Mesothelial cell of epicardium (in vitro differentiated cells): Measurements from ENCODE around the gene CXCL13. TPM values are rescaled to one million over a fixed set of nuclear protein-coding genes. Genes with fewer than 3 reads are reported as not detected.

Source experiments
- DNase-seq, 2 experiments: peaks; one replicate each; pipeline ENCODE4 v3.0.0; 2021; ENCODE audit warnings: low spot score in 2 of 2; ENCODE audit not compliant: unreplicated experiment in 2 of 2
- H3K27ac Mint-ChIP-seq: 2 replicates; pipeline ENCODE4 v1.8.0; 2021; ENCODE audit warnings: mixed read lengths
- H3K27me3 Mint-ChIP-seq: 2 replicates; pipeline ENCODE4 v1.8.0; 2021; ENCODE audit warnings: low read depth, mixed read lengths
- H3K36me3 Mint-ChIP-seq: 2 replicates; pipeline ENCODE4 v1.8.0; 2021; ENCODE audit warnings: mixed read lengths
- H3K4me1 Mint-ChIP-seq: 2 replicates; pipeline ENCODE4 v1.8.0; 2021; ENCODE audit warnings: mixed read lengths
- H3K4me3 Mint-ChIP-seq: 2 replicates; pipeline ENCODE4 v1.8.0; 2021; ENCODE audit warnings: mild to moderate bottlenecking, moderate library complexity, mixed read lengths
- H3K9me3 Mint-ChIP-seq: 2 replicates; pipeline ENCODE4 v1.8.0; 2021; ENCODE audit warnings: mixed read lengths
- CTCF ChIP-seq: fragments of 200-600 bp; sonication (generic); IDR thresholded peaks from one replicate; pipeline ENCODE4 v1.5.0; 2021; ENCODE audit warnings: antibody characterized with exemption; ENCODE audit not compliant: unreplicated experiment
- total RNA-seq: library from RNA; stranded (reverse); gene quantifications from 3 replicates; pipeline ENCODE4 v1.2.1, GENCODE V29; 2021

The CXCL13 gene
- total RNA-seq, 1 donor from 2014 or later: not detected

DNA sequence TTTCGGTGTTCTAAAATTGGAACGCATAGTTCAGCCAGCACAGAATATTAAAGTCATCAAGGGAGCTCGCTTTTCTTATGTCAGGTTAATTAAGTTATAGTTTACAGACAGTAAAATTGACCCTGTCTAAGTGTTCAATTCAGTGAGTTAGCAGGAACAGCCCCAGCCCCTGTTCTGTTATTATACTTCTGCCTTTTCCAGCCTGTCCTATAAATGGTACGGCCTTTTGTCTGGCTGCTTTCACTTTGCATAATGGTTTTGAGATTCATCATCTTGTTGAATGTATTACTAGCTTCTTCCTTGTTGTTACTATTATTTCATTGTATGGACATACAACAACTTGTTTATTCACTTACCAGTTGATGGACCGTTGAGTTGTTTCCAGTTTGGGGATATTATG, 9.5 kb downstream of the CXCL13 start:
- H3K4me3 Mint-ChIP-seq: no peak overlapping the region
- TF ChIP-seq CTCF: no peak
- H3K4me1 Mint-ChIP-seq: peaks cover 2% of the 10 kb centered on the region
- peaks cover 3% of the 10 kb centered on the region for H3K9me3 Mint-ChIP-seq
- DNase-seq: no peak
- H3K27me3 Mint-ChIP-seq: peaks cover 13% of the 10 kb centered on the region
- H3K27ac Mint-ChIP-seq: no peak overlapping the region
- no peaks in the 10 kb centered on the region for H3K36me3 Mint-ChIP-seq

DNA sequence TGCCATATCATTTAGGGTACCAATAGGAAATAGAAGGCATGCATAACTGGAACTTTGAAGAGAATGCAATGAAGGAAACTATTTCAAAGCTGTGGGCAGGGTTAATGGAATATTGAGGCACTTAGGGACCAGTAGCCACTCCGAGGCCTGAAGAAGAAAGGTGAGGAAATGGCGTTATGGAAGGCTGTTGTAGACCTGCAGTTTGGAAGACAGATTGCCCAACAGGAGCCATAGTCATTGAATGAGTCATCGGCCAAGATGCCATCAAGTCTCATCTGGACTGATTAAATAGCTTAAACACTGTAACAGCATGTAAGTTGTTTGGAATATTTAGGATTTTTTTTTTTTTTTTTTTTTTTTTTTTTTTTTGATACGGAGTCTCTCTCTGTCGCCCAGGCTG, 11.6 kb downstream of the CXCL13 start:
- H3K27me3 Mint-ChIP-seq: peaks cover 17% of the 10 kb centered on the region
- no peak for TF ChIP-seq CTCF
- DNase-seq: no peak

GRCh38 chr4:77618383-77619241, 13.0 kb downstream of the CXCL13 start:
- peak; percentile 77 for TF ChIP-seq CTCF
- peaks cover 15% of the 10 kb centered on the region for H3K27me3 Mint-ChIP-seq
- no peaks in the 10 kb centered on the region for H3K36me3 Mint-ChIP-seq
- peaks cover 3% of the 10 kb centered on the region for H3K9me3 Mint-ChIP-seq
- no peak overlapping the region for H3K27ac Mint-ChIP-seq
- peak; percentile 33 to 73 for DNase-seq
- no peak overlapping the region for H3K4me3 Mint-ChIP-seq
- H3K4me1 Mint-ChIP-seq: peaks cover 2% of the 10 kb centered on the region

More for the DNA sequence above, 11.6 kb downstream of the CXCL13 start:
- no peak overlapping the region for H3K27ac Mint-ChIP-seq
- H3K4me1 Mint-ChIP-seq: peaks cover 2% of the 10 kb centered on the region
- no peaks in the 10 kb centered on the region for H3K36me3 Mint-ChIP-seq
- H3K9me3 Mint-ChIP-seq: peaks cover 3% of the 10 kb centered on the region
- H3K4me3 Mint-ChIP-seq: no peak overlapping the region

DNA sequence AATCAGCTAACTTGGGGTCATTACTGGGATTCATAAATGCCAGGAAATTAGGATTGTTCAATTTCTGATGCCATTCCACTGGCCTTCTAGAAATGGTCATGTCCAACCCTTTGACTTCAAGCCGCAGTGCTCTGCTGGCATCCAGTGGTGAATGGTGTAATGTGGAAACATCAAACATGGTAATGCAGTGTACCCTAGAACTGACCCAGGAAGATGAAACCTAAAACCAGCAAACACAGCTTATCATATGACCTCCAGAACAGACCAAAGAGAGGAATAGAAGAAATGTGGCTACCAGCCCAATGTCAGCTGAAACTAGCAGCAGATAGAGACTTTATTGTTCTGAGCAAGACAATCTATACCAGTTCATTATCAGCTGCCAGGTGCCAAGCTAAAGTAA, 13.8 kb downstream of the CXCL13 start:
- Mint-ChIP-seq H3K27ac (no peak overlapping the region), H3K4me3 (no peak overlapping the region), H3K4me1 (peaks cover 2% of the 10 kb centered on the region), H3K9me3 (peaks cover 3% of the 10 kb centered on the region), H3K27me3 (peaks cover 15% of the 10 kb centered on the region), H3K36me3 (no peaks in the 10 kb centered on the region)
- no peak for DNase-seq
- no peak for TF ChIP-seq CTCF

GRCh38 chr4:77621254-77621653, 15.6 kb downstream of the CXCL13 start:
- TF ChIP-seq CTCF: no peak
- no peaks in the 10 kb centered on the region for H3K36me3 Mint-ChIP-seq
- H3K4me3 Mint-ChIP-seq: no peak overlapping the region
- H3K9me3 Mint-ChIP-seq: no peaks in the 10 kb centered on the region
- DNase-seq: no peak
- H3K27ac Mint-ChIP-seq: no peak overlapping the region
- H3K4me1 Mint-ChIP-seq: peaks cover 2% of the 10 kb centered on the region
- H3K27me3 Mint-ChIP-seq: peaks cover 13% of the 10 kb centered on the region
